HG02571 (cell line): ENCODE data around the gene HYAL4.

Experiments used
- ATAC-seq: cut with Tn5 transposase; IDR thresholded peaks from one replicate; pipeline ENCODE4 v1.9.1; 2021; ENCODE audit warnings: mild to moderate bottlenecking, moderate library complexity; ENCODE audit not compliant: unreplicated experiment

The HYAL4 gene

DNA sequence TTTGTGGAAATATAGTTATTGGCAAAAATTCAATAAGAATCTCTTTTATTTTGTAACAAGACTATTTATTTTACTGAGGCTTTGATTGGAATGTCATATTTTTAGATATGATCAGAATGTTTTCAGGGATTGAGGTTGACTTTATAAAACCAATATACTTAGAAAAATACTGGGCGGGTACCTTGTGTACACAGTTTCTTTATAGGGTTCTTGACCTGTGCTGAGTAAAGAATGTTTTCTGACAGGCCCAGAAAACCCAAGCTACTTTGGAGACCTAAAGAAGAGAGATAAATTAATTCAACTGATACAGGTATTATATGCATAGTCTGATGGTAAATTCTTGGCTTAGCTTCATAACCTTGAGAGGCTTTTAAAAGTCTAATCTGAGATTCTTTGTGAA lies 56.1 kb downstream of the HYAL4 start:
- no peak for ATAC-seq

DNA sequence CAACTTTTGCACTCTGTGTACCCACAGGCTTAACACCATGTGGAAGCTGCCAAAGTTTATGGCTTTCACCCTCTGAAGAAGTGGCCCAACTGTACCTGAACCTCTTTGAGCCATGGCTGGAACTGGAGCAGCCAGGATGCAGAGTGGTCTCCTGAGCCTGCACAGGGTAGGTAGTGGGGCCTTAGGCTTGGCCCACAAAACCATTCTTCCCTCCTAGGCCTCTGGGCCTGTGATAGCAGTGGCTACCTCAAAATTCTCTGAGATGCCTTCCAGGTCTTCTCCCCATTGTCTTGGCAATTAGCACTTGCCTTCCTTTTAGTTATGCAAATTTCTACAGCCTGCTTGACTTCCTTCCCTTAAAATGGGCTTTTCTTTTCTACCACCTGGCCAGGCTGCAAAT lies 60.7 kb downstream of the HYAL4 start:
- ATAC-seq, result no peak

DNA sequence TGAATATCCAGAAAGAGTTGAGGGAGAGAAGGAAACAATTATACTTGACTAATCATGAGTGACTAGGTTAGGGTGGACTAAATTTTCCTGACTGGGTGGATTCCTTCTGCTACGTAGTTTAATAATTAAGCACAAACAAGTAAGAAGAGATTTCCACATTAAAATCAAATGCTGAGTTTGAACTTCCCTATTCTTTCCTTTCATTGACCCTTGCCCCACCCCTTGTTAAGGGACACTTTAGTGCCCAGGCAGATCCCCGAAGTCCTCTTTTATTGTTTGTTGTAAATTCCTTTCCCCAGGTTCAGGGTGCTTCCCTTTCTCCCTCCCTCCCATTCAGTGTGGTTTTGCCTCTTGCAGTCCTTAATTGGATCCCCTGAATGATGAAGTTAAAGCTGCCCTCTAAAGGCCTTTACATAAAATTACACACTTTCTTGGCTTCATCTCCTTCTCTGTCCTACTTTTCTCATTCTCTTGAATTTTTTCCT lies 71.3 kb downstream of the HYAL4 start:
- ATAC-seq, result no peak

DNA sequence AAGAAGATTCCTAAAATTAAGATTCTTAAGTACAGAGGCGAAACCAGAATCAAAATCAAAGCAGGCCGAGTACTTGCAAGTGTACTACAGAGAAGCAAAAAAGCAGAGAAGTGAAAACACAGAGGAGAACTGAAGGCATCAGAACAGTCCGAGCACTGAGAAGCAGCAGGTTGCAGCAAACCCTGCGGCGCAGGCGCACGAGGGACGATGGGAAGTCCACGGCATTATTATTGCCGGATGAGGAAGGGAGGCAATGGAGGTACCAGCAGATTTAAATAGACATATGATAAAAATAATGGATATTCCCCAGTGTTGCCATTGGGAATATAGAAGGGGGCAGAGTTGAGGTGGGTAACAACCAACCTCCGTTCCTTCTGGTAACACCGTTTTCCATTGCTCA lies 72.9 kb downstream of the HYAL4 start:
- no peak for ATAC-seq

DNA sequence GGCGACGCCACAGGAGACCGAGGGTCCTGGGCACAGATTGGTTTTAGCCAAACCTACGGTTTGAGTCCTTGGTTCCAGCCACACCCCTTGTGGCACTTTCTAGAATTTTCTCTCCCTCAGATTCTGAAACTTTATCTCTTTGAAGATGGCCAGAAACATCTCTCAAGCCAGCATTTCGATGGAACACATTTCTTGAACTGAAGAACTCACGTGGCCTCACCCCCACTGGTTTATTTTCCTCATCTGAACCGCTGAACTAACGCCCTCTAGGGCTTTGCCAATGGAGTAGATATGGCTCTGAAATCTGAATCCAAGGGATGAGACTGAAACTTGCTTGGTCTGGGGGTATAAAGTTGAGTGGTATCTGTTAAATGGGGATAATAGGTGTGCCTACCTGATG lies 73.3 kb downstream of the HYAL4 start:
- no peak for ATAC-seq

DNA sequence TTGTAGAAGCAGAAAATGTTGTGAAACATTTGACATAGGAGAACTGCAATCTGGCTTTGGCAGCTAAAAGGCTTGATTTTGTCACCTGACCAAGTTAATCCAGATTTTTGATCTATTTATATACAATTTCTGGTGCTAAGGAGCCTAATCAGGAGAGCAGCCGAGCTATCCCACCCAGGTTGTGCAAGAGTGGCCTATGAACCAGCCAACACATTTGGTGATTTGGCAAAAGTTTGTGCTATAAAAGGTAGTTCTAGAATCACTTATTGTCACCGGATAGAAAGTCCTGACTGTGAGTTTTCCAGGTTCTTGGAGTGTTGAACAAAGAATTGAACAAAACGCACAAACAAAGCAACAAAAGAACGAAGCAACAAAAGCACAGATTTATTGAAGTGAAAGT lies 78.6 kb downstream of the HYAL4 start:
- ATAC-seq, result no peak

DNA sequence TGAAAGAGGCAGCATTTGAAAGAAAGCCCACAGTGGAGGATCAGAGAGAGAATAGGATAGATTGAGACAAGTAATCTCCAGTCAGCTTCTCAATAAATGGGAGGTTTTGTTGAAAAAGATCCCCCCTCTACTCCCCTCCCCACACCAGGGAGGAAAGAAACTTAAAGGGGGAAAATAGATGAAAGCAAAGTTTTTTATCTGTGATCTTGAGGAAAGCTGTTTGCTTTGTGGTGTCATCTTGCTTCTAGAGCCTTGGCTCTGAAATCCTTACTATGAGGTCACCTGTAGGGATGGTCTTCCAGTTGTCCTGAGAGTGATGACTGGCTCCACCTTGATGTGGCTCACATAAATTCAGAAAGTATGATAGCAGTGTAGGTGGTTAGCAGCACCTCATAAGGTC lies 80.0 kb downstream of the HYAL4 start, which contains the start of gene SPAM1:
TSS of gene SPAM1 (plus strand) at position 301 of the 400 bp plus-strand sequence. CDS start 28,330 bp downstream, outside the sequence.
- ATAC-seq, result no peak
